Progenitor cell of endocrine pancreas (in vitro differentiated cells): ENCODE measurements around the gene PDZD2. TPM values are rescaled to one million over a fixed set of nuclear protein-coding genes. Genes with fewer than 3 reads are reported as not detected.

Experiments
- DNase-seq: peaks from one replicate; pipeline ENCODE4 v3.0.0; 2021; ENCODE audit warnings: low spot score; ENCODE audit not compliant: unreplicated experiment
- H3K27ac Mint-ChIP-seq: 2 replicates; pipeline ENCODE4 v1.8.0; 2021; ENCODE audit warnings: mild to moderate bottlenecking, moderate library complexity, mixed read lengths
- H3K27me3 Mint-ChIP-seq: 2 replicates; pipeline ENCODE4 v1.8.0; 2021; ENCODE audit warnings: mixed read lengths
- H3K36me3 Mint-ChIP-seq: 2 replicates; pipeline ENCODE4 v1.8.0; 2022; ENCODE audit warnings: mixed read lengths; ENCODE audit not compliant: insufficient read depth
- H3K4me1 Mint-ChIP-seq: 2 replicates; pipeline ENCODE4 v1.8.0; 2021; ENCODE audit warnings: low read depth, mixed read lengths
- H3K4me3 Mint-ChIP-seq: 2 replicates; pipeline ENCODE4 v1.8.0; 2021; ENCODE audit warnings: low read depth, mild to moderate bottlenecking, moderate library complexity, mixed read lengths
- H3K9me3 Mint-ChIP-seq: 2 replicates; pipeline ENCODE4 v1.8.0; 2021; ENCODE audit warnings: low read depth, mixed read lengths
- CTCF ChIP-seq: fragments of 200-600 bp; sonication (generic); IDR thresholded peaks from one replicate; pipeline ENCODE4 v1.5.0; 2021; ENCODE audit warnings: antibody characterized with exemption, mild to moderate bottlenecking; ENCODE audit not compliant: unreplicated experiment
- total RNA-seq: library from RNA; stranded (reverse); gene quantifications from 2 replicates; pipeline ENCODE4 v1.2.1, GENCODE V29; 2021

PDZD2 gene
- total RNA-seq, 1 donor from 2014 or later, result 3.1 TPM

GRCh38 chr5:31613651-31614050, 25.3 kb upstream of the PDZD2 start:
- H3K27ac Mint-ChIP-seq, result no peak overlapping the region
- H3K4me3 Mint-ChIP-seq, result no peak overlapping the region
- DNase-seq, result no peak

GRCh38 chr5:31614151-31615020, 24.5 kb upstream of the PDZD2 start:
- H3K27me3 Mint-ChIP-seq, result no peaks in the 10 kb centered on the region
- no peak overlapping the region for H3K4me3 Mint-ChIP-seq
- H3K27ac Mint-ChIP-seq, result no peak overlapping the region
- peaks cover 8% of the 10 kb centered on the region for H3K9me3 Mint-ChIP-seq
- DNase-seq, result no peak
- TF ChIP-seq CTCF, result no peak
- H3K36me3 Mint-ChIP-seq, result no peaks in the 10 kb centered on the region
- H3K4me1 Mint-ChIP-seq, result peaks cover 3% of the 10 kb centered on the region

More at GRCh38 chr5:31613651-31614050, 25.3 kb upstream of the PDZD2 start:
- no peaks in the 10 kb centered on the region for H3K36me3 Mint-ChIP-seq
- TF ChIP-seq CTCF, result no peak
- peaks cover 8% of the 10 kb centered on the region for H3K9me3 Mint-ChIP-seq
- peaks cover 1% of the 10 kb centered on the region for H3K4me1 Mint-ChIP-seq
- H3K27me3 Mint-ChIP-seq, result no peaks in the 10 kb centered on the region

GRCh38 chr5:31617867-31618266, 21.1 kb upstream of the PDZD2 start:
- H3K4me1 Mint-ChIP-seq, result peaks cover 3% of the 10 kb centered on the region
- no peak overlapping the region for H3K4me3 Mint-ChIP-seq
- no peak for TF ChIP-seq CTCF
- H3K9me3 Mint-ChIP-seq, result peaks cover 8% of the 10 kb centered on the region
- no peak for DNase-seq
- no peaks in the 10 kb centered on the region for H3K36me3 Mint-ChIP-seq
- no peak overlapping the region for H3K27ac Mint-ChIP-seq
- H3K27me3 Mint-ChIP-seq, result no peaks in the 10 kb centered on the region

GRCh38 chr5:31620026-31620425, 18.9 kb upstream of the PDZD2 start:
- peaks cover 3% of the 10 kb centered on the region for H3K4me1 Mint-ChIP-seq

GRCh38 chr5:31623249-31623648, 15.7 kb upstream of the PDZD2 start:
- Mint-ChIP-seq H3K27me3 (peaks cover 2% of the 10 kb centered on the region), H3K4me1 (peaks cover 3% of the 10 kb centered on the region), H3K9me3 (no peaks in the 10 kb centered on the region), H3K36me3 (no peaks in the 10 kb centered on the region), H3K27ac (no peak overlapping the region), H3K4me3 (no peak overlapping the region)
- TF ChIP-seq CTCF, result no peak
- no peak for DNase-seq

More at GRCh38 chr5:31620026-31620425, 18.9 kb upstream of the PDZD2 start:
- no peak for DNase-seq
- no peak for TF ChIP-seq CTCF
- no peaks in the 10 kb centered on the region for H3K36me3 Mint-ChIP-seq
- H3K27ac Mint-ChIP-seq, result no peak overlapping the region
- peaks cover 8% of the 10 kb centered on the region for H3K9me3 Mint-ChIP-seq
- no peak overlapping the region for H3K4me3 Mint-ChIP-seq
- H3K27me3 Mint-ChIP-seq, result no peaks in the 10 kb centered on the region
